GM23248 (cell line): Measurements from ENCODE around the gene RHOG.

ENCODE experiments used
- EZH2 ChIP-seq: fragments of 200-600 bp; sonication (generic); IDR thresholded peaks from 2 replicates; pipeline ENCODE4 v1.6.1; 2018; ENCODE audit warnings: antibody characterized with exemption, mild to moderate bottlenecking; ENCODE audit not compliant: insufficient read depth, poor library complexity, severe bottlenecking
- EZH2phosphoT487 ChIP-seq: fragments of 200-600 bp; sonication (generic); IDR thresholded peaks from 2 replicates; pipeline ENCODE4 v1.6.1; 2018; ENCODE audit warnings: antibody characterized with exemption, moderate library complexity, mild to moderate bottlenecking, low read depth; ENCODE audit not compliant: insufficient read depth

- TF ChIP-seq EZH2phosphoT487 (no peak), EZH2 (no peak)
These were observed 39.3 kb upstream of the RHOG start for GRCh38 chr11:3879967-3880542.
